Measurements from ENCODE around the gene PLK1.
A peak's percentile ranks its signal among the peaks of the same experiment; 100 is the strongest.

PLK1 gene

GRCh38 chr16:23642246-23642774, 36.4 kb upstream of the PLK1 start:
- TF ChIP-seq CTCF (IDR thresholded peaks at IDR 0.05; ENCODE audit: insufficient read depth, low read depth, low read length, missing control alignments), result no peak
- DNase-seq (ENCODE audit: low read depth), result no peak
- H3K4me3 ChIP-seq (ENCODE audit: low read depth, low read length), result peak overlapping the region; percentile 87

- no peak for TF ChIP-seq CTCF (IDR thresholded peaks at IDR 0.05; ENCODE audit: insufficient read depth, low read depth, low read length, missing control alignments)
- no peak for DNase-seq (ENCODE audit: low read depth)
- H3K4me3 ChIP-seq (ENCODE audit: low read depth, low read length), result peak overlapping the region; percentile 11; the same call in 1 of the 2 replicates
Observed at GRCh38 chr16:23650674-23651416, 27.8 kb upstream of the PLK1 start.

GRCh38 chr16:23651943-23652468, 26.7 kb upstream of the PLK1 start:
- peak; percentile 33 for DNase-seq (ENCODE audit: low read depth)
- TF ChIP-seq CTCF (IDR thresholded peaks at IDR 0.05; ENCODE audit: insufficient read depth, low read depth, low read length, missing control alignments), result no peak
- no peak overlapping the region; the same call in 1 of the 2 replicates for H3K4me3 ChIP-seq (ENCODE audit: low read depth, low read length)

GRCh38 chr16:23663918-23664317, 14.8 kb upstream of the PLK1 start:
- no peak for DNase-seq (ENCODE audit: low read depth)
- no peak for TF ChIP-seq CTCF (IDR thresholded peaks at IDR 0.05; ENCODE audit: insufficient read depth, low read depth, low read length, missing control alignments)
- no peak overlapping the region for H3K4me3 ChIP-seq (ENCODE audit: low read depth, low read length)

GRCh38 chr16:23666571-23667354, 11.9 kb upstream of the PLK1 start:
- TF ChIP-seq CTCF (IDR thresholded peaks at IDR 0.05; ENCODE audit: insufficient read depth, low read depth, low read length, missing control alignments), result no peak
- DNase-seq (ENCODE audit: low read depth), result no peak
- no peak overlapping the region for H3K4me3 ChIP-seq (ENCODE audit: low read depth, low read length)

GRCh38 chr16:23667355-23667659, 11.4 kb upstream of the PLK1 start:
- DNase-seq (ENCODE audit: low read depth), result no peak
- no peak for TF ChIP-seq CTCF (IDR thresholded peaks at IDR 0.05; ENCODE audit: insufficient read depth, low read depth, low read length, missing control alignments)
- H3K4me3 ChIP-seq (ENCODE audit: low read depth, low read length), result no peak overlapping the region

Data from GM12865 (cell line).